Activated CD4-positive, alpha-beta T cell treated with anti-CD3 and anti-CD28 coated beads, Interleukin-2, amount 50 U/mL, for 24 hours (primary cell): ENCODE measurements around the gene FOXO3.
"Not testable (repeated sequence)": the region's sequence is repeated elsewhere in the genome, so short reads cannot be mapped to it uniquely, and the experiment has no call there.

ENCODE experiments used
- DNase-seq, 2 donors: peaks; one replicate each; pipeline ENCODE4 v3.0.0-alpha.2; 2020; ENCODE audit warnings: low read depth in 1 of 2, low spot score in 1 of 2

The FOXO3 gene

DNA sequence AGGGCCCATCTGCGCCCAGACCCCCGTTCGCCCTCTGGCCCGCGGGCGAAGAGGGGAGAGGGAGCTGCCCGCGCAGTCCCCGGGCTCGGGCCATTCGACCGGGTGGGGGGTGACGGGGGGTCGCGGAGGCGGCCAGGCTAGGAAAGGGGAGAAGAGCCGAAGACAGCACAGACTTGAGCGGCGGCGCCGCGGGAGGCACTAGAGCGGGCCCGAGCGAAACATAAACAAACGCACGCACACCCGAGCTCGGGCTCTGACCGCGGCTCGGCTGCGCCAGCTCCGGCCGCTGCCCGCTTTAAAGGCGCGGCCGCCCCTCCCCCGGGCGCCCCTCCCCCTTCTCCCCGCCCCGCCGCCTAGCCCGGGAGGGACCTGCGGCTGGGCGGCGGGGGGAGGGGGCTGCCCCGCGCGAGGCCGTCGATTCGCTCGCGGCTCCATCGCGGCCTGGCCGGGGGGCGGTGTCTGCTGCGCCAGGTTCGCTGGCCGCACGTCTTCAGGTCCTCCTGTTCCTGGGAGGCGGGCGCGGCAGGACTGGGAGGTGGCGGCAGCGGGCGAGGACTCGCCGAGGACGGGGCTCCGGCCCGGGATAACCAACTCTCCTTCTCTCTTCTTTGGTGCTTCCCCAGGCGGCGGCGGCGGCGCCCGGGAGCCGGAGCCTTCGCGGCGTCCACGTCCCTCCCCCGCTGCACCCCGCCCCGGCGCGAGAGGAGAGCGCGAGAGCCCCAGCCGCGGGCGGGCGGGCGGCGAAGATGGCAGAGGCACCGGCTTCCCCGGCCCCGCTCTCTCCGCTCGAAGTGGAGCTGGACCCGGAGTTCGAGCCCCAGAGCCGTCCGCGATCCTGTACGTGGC lies at the start of gene FOXO3:
Gene FOXO3 (plus strand): TSS at position 455 of the 846 bp plus-strand sequence. CDS start 292 bp downstream, at position 747.
- peak in 1 of 2 donors; percentile 37 for DNase-seq

DNA sequence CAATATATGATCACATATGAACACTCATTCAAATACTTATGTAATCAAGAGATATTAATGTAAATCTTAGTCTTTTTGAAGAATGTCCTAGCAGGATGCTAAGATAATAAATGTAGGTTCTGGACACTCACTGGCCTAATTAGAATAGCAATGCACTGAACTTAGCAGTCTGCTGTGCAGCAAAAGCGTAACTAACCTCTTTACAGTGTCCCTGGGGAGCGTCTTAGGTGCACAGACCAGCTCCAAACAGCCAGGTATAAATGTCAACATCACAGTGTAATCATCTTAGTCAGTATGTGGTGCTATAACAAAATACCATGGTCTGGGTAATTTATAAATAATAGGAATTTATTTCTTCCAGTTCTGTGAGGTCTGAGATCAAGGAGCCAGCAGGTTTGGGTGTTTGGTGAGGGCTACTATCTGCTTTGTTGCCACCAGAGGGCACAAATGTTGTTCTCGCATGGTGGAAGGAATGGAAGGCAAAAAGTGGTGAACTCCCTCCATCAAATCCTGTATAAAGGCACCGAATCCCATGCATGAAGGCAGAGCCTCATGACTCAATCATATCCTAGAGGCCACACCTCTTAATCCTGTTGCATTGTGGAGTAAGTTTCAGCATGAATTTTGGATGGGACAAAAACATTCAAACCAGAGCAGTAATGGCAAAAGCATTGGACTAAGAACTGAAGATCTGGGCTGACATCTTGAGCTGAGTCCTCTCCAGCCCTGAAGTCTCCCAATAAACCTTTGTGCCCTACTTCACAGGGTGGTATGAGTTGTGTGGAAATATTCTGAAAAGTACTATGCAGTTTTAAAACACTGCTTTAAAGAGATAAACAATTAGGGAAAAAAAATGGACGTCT lies 41.8 kb upstream of the FOXO3 start:
- DNase-seq: no peak

DNA sequence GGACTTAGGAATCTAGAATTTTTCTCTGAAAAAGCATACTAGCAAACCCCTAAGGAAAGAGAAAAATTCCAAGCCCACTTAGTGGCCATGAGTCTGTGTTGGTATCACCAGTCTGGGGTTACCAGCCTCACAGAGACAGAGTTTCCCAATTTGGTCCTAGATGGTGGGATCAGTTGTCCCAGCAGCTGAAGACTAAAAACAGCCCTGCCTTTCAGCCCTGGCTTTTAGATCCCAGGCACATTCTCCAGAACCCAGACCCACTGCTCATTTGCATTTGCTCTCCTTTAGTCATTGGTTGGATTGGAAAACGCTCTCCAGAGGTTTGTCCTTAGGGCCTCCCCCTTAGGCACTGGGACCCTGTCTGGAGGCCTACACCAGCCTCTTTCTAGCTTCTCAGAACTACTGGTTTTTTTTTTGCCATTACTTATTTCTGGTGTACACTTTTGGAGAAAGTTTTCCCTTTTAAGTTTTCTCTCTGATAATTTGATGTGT lies 39.1 kb upstream of the FOXO3 start:
- DNase-seq: no peak

DNA sequence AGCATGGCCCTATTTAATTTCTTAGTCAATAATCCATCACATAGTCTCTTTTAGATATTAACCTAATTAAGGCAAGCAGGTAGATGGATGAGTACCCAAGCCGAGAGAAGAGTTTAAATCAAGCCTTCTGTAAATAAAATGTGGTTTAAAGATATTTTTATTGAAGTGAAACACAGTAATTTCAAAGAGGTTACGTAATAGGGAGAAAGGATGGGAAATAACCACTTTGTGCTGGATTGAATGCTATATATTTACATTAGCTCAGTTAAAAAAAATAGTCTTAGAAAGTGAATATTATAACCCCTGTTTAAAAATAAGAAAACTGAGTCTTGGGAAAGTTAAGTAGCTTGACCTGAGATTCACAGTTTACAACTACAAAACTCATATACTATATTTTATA lies 37.0 kb upstream of the FOXO3 start:
- DNase-seq: no peak

DNA sequence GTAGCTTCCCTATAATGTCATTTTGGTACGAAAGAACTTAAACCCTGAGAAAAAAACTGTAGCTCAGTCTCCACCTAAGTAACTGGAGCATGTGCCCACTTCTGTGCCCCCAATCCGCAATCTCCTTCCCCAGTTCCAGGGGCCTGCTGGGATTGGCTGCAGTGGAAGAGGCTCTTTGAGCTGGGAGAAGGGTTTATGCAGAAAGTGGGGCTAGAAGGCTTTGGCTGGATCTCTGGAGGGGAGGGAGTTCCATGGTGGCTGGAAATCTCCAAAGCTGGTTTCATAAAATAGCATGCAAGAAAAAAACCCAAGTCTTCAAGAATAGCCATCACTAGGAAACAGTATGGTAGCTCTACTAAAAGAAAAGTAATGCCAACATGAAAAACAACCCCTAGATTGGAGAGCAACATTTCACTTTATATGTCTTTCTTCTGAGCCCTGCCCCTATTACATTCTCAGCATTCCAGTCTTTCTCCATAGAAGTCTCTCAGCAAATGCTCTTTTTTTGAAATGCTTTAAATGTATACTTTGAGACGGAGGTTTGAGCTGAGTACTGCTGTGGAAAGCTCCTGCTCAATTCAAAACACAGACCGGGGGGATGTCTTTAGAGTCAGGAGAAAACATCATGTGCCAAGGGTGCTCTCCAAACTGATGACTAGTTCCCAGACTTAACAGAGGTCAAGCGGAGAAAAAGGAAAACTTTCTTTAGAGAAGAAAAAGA lies 36.0 kb upstream of the FOXO3 start:
- no peak for DNase-seq

DNA sequence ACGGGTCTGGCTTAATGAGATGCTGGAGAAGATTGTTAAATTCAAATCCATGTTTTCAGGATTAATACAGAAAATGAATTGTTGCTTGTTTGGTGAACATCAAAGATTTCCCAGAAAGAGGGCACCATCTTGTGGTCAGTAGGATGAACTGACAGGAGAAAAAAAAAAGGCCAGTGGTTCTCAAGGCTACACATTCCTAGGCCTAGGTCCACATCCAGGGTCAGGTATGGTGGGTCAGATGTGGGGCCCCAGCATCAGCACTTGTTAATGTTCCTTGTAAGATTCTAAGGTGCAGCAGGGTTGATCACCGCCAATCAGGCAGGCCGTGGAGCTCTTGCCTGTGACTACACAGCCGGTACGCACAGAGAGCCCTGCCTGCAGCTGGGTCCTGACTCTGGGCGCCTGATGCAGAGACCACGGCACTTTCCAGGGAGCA lies 34.0 kb upstream of the FOXO3 start:
- no peak for DNase-seq

DNA sequence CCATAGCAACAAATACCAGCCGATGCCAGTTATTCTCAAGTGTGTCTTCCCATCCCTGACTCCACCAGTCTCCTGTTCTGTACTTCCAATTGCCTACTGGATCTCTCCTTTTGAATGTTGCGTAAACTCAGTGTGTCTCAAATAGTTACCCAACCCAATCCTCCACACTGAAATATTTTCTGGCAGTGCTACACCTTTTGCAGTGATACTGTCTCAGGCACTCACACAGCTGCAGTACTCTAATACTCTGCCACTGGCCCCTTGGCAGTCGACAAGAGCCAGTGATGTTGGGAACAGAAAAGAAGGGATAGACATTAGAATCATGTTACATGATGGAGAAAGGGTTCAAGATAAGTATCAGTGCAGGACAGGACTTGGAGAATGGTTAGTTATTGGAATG lies 31.8 kb upstream of the FOXO3 start:
- no peak for DNase-seq

DNA sequence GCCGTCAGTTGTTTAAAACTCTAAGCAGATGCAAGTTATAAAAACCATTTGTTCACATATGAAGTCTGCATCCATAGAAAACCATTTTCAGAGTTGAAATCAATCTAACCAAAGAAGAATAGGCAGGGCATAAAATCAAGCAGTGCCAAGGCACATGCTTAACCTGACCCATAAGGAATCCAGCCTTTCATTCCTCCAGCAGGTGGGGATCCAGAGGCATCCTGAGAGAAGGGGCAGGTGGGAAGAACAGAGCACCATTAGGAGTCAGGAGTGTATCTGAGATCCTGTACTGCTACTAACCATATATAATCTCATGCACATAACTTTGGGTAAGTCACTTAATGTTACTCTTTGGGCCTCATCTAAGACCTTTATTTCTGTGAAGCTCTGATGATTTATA lies 29.4 kb upstream of the FOXO3 start:
- DNase-seq: no peak

DNA sequence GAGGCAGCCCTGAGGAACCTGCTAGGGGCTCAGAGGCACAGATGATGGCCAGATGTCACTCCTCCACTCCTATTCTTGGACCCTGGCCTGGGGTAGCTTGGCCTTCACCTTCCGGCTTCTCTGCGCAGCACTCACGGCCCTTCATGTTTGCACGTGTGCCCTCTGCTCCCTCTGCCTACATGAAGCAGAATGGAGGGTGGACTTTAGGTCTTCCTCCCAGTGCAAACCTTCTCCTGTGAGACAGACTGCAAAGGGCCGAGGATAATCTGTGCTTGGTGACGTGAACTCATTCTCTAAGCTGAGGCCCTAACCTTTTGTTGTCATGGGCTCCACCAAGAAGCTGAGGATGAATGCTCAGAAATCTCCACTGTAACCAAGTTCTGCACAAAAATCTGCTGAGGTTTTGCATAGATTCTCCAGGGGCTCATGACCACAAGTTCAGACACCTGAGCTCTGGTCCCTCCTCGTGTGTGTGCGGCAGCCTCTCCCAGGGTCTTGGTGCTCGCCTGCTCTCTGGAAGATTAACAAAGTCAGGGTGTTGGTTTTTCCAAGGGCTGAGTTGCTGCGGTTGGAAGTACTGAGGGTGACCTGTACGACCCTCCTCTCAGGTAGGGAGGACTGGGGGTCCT lies 25.5 kb upstream of the FOXO3 start:
- no peak for DNase-seq

DNA sequence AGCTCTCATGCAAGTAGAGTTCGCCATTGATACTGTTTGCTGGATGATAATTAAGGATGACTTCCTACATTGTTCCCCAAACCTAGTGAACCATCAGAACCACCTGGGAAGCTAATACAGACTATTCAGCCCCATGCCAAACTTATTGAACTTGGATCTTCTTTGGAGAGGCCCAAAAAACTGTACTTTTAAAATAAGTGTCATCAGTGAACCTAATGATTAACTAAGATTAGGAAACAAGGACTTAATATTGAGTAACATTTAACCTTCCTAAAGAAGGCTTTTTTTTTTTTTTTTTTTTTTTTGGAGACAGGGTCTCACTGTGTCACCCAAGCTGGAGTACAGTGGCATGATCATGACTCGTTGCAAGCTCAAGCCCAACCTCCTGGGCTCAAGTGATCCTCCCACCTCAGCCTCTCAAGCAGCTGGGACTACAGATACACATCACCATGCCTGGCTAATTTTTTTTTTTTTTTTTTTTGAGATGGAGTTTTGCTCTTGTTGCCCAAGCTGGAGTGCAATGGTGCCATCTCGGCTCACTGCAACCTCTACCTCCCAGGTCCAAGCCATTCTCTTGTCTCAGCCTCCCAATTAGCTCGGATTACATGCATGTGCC lies 24.7 kb upstream of the FOXO3 start:
- not testable (repeated sequence) for DNase-seq

DNA sequence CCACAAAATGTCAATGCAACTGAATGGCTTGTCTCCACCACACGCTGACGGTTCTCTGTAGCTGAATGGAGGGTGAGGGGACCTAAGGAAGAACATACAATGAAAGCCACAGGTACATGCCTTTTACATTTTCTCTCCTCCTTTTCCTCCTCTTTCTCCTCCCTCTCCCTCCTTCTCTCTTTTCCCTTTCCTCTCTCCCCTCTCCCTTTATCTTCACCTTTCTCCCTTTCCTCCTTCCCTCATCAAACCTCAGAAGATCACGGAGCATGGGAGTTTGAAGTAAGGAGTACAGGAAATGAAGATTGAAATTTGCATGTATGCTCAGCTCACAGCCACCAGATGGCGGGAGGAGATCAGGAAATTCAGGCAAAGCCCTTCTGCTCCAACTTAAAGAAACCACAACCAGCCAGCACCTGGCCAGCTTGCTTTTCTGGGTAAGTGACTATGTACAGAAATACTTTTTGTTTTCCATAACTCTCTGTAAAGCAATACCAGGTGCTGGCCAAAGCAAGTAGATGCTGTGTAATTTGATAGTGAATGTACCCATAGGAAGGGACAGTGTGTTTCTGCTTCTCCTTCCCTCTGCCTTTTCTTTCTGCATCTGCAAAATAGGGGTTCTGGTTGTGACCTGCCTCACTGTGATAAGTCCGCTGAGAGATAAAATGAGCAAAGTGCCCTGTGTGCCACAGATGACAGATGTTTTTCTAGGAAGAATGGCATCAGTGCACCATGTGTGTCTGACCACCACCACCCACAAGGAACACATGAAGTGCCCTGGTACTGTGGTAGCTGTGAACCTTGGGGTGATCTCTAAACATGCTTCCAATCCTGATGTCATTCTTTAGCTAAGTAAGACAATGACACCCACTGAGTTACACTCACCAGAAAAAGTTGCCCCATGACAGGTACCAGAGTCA lies 18.6 kb upstream of the FOXO3 start:
- DNase-seq: peak; percentile 29 to 55

DNA sequence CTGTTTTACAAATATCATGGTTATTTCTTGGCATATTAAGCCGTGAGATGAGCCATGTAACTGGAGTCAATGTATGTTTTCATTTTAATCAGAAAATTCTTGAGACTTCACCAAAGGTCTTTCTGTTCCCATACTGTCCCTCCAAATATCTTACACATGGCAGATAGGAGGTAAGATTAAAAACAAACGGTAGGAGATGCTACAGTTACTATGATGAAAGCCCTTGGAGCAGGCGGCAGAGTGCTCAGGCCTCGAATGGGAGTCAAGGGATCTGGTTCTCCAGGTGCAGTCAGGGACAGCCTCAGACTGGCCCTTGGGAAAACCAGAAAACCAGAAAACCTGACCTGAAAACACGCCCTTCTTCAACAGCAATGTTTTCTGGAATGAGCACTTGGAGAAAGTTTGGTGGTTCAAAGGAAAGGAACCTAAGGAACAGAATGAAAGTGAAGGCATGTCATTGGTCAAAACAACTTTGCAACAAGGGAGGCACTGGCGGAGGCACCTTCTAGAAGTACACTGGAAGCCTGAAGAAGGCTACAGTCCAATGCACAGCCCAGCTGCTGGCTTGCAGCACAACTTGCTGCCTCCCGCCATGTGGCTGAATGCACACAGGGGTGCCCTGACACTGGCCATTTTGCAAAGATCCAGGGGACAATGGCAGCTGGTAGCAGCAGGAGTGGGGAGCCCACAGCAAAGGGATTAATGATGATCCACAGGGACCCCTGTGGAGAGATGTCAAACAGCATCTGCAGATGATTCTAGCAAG lies 17.4 kb upstream of the FOXO3 start:
- DNase-seq: no peak

DNA sequence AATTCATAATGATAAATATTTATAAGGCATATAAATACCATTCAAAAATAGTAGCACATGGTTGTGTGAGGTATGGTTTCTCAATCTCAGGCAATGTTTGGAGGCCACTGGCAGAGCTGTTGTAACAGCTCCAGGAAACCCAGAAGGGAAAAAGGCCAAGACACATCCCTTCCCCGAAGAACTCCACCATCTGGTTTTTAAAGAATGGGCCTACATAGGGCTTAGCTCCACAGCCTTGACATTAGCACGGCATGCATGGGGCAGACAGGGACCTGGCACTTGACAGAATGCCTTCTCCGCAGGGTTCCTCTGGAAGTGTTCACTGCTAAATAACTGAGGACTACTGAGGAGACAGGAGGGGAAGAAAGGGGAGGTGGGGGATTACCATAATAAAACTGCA lies 16.1 kb upstream of the FOXO3 start:
- DNase-seq: no peak

DNA sequence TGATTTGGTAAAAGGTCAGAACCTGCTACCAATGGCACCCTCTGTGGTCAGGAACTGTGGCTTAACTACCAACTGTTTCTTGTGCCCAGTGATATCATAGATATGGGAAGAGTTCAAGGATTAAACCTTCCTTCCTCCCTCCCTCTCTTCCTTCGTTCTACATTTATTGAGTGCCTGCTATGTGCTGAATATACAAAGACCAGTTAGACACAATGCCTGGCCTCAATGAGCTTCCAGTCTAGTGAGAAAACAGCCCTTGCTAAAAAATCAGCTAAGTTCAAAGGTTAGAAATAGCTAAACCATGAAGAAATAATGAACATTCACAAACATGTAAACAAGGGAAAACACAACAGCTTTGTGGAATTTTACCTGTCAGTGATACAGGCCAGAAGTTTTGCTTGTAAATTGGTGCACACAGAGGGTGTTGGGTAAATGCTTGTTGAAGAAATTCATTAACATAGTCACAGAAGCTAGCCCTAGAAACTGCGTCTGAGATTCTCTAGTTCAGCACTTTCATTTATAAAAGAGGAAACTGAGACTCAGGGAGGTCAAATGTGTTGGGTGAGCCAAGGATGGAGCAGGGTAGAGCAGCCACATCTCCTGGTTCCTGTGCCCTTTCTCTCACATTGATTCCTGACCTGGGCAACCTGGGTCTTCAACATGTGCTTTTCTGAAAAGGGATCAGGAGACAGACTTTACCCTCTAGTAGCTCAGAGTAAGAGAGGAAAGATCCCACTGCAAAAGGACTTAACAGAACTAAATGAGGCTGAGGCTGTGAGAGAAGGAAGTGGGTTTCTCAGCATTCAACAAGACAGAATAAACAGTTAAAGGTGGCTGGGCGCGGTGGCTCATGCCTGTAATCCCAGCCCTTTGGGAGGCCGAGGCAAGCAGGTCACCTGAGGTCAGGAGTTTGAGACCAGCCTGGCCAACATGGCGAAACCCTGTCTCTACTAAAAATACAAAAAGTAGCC lies 14.4 kb upstream of the FOXO3 start:
- no peak for DNase-seq

DNA sequence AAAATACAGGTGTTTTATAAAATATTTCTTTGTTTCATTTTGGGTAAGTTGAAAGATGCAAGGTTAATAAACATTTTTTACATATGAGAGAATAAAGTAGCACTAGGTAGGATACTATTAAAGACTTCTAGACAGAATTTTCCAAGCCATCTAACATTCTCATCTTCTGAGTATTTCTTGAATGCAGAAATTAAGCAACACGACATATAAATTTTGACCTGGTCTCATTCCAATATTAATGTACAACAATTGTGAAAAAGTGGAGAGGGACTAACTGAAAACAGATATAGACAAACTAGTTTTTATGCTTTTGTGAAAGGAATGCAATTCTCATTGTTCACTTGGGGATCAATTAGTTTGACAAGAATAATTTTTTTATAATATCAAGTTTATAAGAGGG lies 11.5 kb upstream of the FOXO3 start:
- DNase-seq: no peak

DNA sequence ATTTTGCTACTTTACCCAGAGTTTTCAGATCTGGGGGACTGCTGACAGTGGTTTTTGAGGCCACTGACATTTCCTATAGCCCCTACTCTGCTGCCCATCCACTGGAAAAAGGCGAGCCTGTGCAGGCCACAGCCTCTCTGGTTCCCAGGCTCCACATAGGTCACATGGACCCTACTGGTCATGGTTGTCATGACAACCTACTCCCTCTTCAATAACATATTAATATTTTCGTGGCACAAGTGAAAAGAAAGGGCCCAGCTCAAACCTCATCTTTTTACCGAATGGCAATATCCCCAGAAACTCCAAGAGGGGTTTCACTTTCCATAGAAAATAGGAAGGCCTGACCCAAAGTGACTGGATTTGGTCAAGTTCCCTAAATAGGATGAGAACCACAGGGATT lies 11.0 kb upstream of the FOXO3 start:
- DNase-seq: no peak

DNA sequence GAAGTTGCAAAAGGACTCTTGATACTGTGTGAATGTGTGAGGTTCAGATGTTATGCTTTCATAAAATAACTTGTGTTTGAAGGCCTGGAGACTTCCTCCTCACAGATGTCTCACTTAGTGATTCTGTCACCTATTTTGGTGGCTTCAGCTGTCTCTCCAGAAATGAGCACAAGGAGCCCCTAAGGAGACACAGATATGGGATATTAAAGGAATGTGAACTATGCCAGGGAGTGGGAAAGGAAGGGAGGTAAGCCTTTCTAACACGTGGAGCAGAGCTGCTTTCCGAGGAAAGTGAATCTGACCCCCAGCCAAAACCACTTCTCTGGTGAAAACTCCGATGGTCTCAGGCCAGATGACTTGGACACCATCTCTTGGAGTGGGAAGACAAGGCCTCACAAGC lies 10.5 kb upstream of the FOXO3 start:
- DNase-seq: no peak
